H1 (cell line): ENCODE data around the gene AGFG2. TPM values are rescaled to one million over a fixed set of nuclear protein-coding genes. Genes with fewer than 3 reads are reported as not detected.

ENCODE experiments used
- CTCF ChIA-PET: fragments of 300-600 bp; sonication (Branson Sonifier 250); formaldehyde crosslinking; loops from one replicate; lab custom pipeline; 2021; ENCODE audit not compliant: partially characterized antibody; lab: Charles Lee
- POLR2A ChIA-PET: fragments of 300-600 bp; sonication (Branson Sonifier 250); formaldehyde crosslinking; loops from one replicate; lab custom pipeline; 2021; ENCODE audit warnings: inconsistent platforms; ENCODE audit not compliant: partially characterized antibody; lab: Charles Lee
- DNase-seq, 2 experiments: peaks; one replicate each; pipeline versions ENCODE4 v3.0.0 to v3.0.0-alpha.2; 2010 to 2022; ENCODE audit warnings: low spot score in 2 of 2, low read depth in 1 of 2, mixed read lengths in 1 of 2
- FAIRE-seq: peaks from 2 replicates; lab custom pipeline; 2011; peaks lifted over from hg19 to GRCh38; lab: Jason Lieb, UNC
- H2AFZ ChIP-seq: 2 replicates; pipeline ENCODE4 v1.8.1; 2012; ENCODE audit warnings: low read length, inconsistent platforms
- H2AK5ac ChIP-seq: 2 replicates; pipeline ENCODE4 v1.6.1; 2013; ENCODE audit warnings: low read depth, low read length
- H2BK120ac ChIP-seq: replicated peaks from 2 replicates; pipeline ENCODE3; 2013; ENCODE audit warnings: low read depth, low read length, inconsistent platforms
- H2BK12ac ChIP-seq: 2 replicates; pipeline ENCODE4 v1.6.1; 2013; ENCODE audit warnings: low read depth, low read length
- H2BK15ac ChIP-seq: 2 replicates; pipeline ENCODE4 v1.6.1; 2013; ENCODE audit warnings: low read length
- H2BK20ac ChIP-seq: 2 replicates; pipeline ENCODE4 v1.6.1; 2013; ENCODE audit warnings: low read length
- H2BK5ac ChIP-seq: 2 replicates; pipeline ENCODE4 v1.6.1; 2013; ENCODE audit warnings: low read depth, low read length
- H3K14ac ChIP-seq: 2 replicates; pipeline ENCODE4 v1.6.1; 2013; ENCODE audit warnings: inconsistent platforms; ENCODE audit not compliant: insufficient read length
- H3K18ac ChIP-seq: 2 replicates; pipeline ENCODE4 v1.6.1; 2013; ENCODE audit warnings: low read length; ENCODE audit errors: extremely low read depth
- H3K23ac ChIP-seq: 2 replicates; pipeline ENCODE4 v1.6.1; 2013; ENCODE audit warnings: inconsistent platforms; ENCODE audit not compliant: insufficient read length
- H3K23me2 ChIP-seq: 2 replicates; pipeline ENCODE4 v1.6.1; 2013; ENCODE audit warnings: low read depth, low read length
- H3K27ac ChIP-seq: 2 replicates; pipeline ENCODE4 v1.6.1; 2011; ENCODE audit warnings: low read depth, low read length, inconsistent platforms
- H3K27me3 ChIP-seq, 4 experiments: replicated peaks in 1 of 4; 1 replicate in 1 of 4; 2 replicates in 3 of 4; pipeline versions ENCODE4 v1.6.1 to v1.8.1; 2011 to 2013; ENCODE audit warnings: low read length in 3 of 4, mild to moderate bottlenecking in 3 of 4, inconsistent platforms in 2 of 4, mixed read lengths in 2 of 4, moderate library complexity in 1 of 4; ENCODE audit not compliant: control insufficient read depth in 3 of 4, insufficient read depth in 3 of 4; ENCODE audit errors: extremely low read depth in 1 of 4
- H3K36me3 ChIP-seq, 4 experiments: 2 replicates each; pipeline versions ENCODE4 v1.6.1 to v1.8.1; 2011 to 2013; ENCODE audit warnings: mild to moderate bottlenecking in 4 of 4, low read length in 3 of 4, moderate library complexity in 2 of 4, control low read depth in 1 of 4, inconsistent platforms in 1 of 4; ENCODE audit not compliant: insufficient read depth in 4 of 4, control insufficient read depth in 2 of 4
- H3K4ac ChIP-seq: replicated peaks from 2 replicates; pipeline ENCODE3; 2013; ENCODE audit warnings: low read length, low read depth, mixed read lengths, inconsistent platforms; ENCODE audit not compliant: insufficient read length
- H3K4me1 ChIP-seq, 4 experiments: replicated peaks in 1 of 4; 1 replicate in 1 of 4; 2 replicates in 3 of 4; pipeline versions ENCODE4 v1.6.1 to v1.8.1; 2011 to 2013; ENCODE audit warnings: low read length in 3 of 4, inconsistent platforms in 2 of 4, mixed read lengths in 1 of 4; ENCODE audit not compliant: insufficient read depth in 4 of 4, control insufficient read depth in 3 of 4
- H3K4me2 ChIP-seq, 2 experiments: 2 replicates each; pipeline versions ENCODE4 v1.6.1 to v1.8.1; 2011 to 2013; ENCODE audit warnings: low read depth in 2 of 2, low read length in 2 of 2, control low read depth in 1 of 2, inconsistent platforms in 1 of 2, mild to moderate bottlenecking in 1 of 2; ENCODE audit not compliant: insufficient read depth in 1 of 2
- H3K4me3 ChIP-seq, 4 experiments: fragments of 200-600, 300-600 bp in 1 of 4; sonication (generic), shearing (Covaris generic), sonication (Bioruptor Twin) in 1 of 4; 2 replicates each; pipeline versions ENCODE4 v1.5.1 to v1.8.1; 2011 to 2016; ENCODE audit warnings: low read length in 4 of 4, low read depth in 3 of 4, control low read depth in 2 of 4, inconsistent platforms in 2 of 4, mild to moderate bottlenecking in 2 of 4, mixed read lengths in 1 of 4, moderate library complexity in 1 of 4; ENCODE audit not compliant: insufficient read depth in 2 of 4; ENCODE audit errors: extremely low read depth in 1 of 4
- H3K56ac ChIP-seq: replicated peaks from 2 replicates; pipeline ENCODE3; 2013; ENCODE audit warnings: low read depth, mild to moderate bottlenecking, mixed read lengths, low read length, inconsistent platforms; ENCODE audit not compliant: insufficient read length
- H3K79me1 ChIP-seq: 2 replicates; pipeline ENCODE4 v1.6.1; 2013; ENCODE audit warnings: low read depth, low read length, control low read depth
- H3K79me2 ChIP-seq, 2 experiments: 2 replicates each; pipeline versions ENCODE4 v1.6.1 to v1.8.1; 2012 to 2013; ENCODE audit warnings: low read length in 2 of 2, mild to moderate bottlenecking in 2 of 2, inconsistent platforms in 1 of 2; ENCODE audit not compliant: insufficient read depth in 2 of 2, control insufficient read depth in 1 of 2
- H3K9ac ChIP-seq, 4 experiments: replicated peaks in 1 of 4; 1 replicate in 1 of 4; 2 replicates in 3 of 4; pipeline versions ENCODE4 v1.6.1 to v1.8.1; 2011 to 2013; ENCODE audit warnings: low read depth in 3 of 4, low read length in 3 of 4, control low read depth in 2 of 4, mild to moderate bottlenecking in 2 of 4, moderate library complexity in 2 of 4, inconsistent platforms in 1 of 4; ENCODE audit errors: extremely low read depth in 1 of 4
- H3K9me3 ChIP-seq, 2 experiments: 2 replicates each; pipeline versions ENCODE4 v1.6.1 to v1.8.1; 2012 to 2013; ENCODE audit warnings: mild to moderate bottlenecking in 2 of 2, moderate library complexity in 2 of 2, control low read depth in 1 of 2, inconsistent platforms in 1 of 2, low read depth in 1 of 2, low read length in 1 of 2, mixed read lengths in 1 of 2; ENCODE audit not compliant: insufficient read depth in 2 of 2
- H4K20me1 ChIP-seq, 2 experiments: replicated peaks in 1 of 2; 2 replicates each; pipeline versions ENCODE3 to v1.8.1; 2011 to 2013; ENCODE audit warnings: inconsistent platforms in 2 of 2, low read length in 2 of 2, mild to moderate bottlenecking in 1 of 2; ENCODE audit not compliant: insufficient read depth in 2 of 2, control insufficient read depth in 1 of 2
- H4K5ac ChIP-seq: 2 replicates; pipeline ENCODE4 v1.6.1; 2013; ENCODE audit warnings: low read length, low read depth, mixed read lengths, inconsistent platforms; ENCODE audit not compliant: insufficient read length
- H4K8ac ChIP-seq: 2 replicates; pipeline ENCODE4 v1.8.0; 2013; ENCODE audit warnings: mild to moderate bottlenecking, moderate library complexity, low read length, inconsistent platforms; ENCODE audit not compliant: insufficient read depth; ENCODE audit errors: extremely low read depth
- H4K91ac ChIP-seq: replicated peaks from 2 replicates; pipeline ENCODE3; 2013; ENCODE audit warnings: low read length, mixed read lengths, inconsistent platforms; ENCODE audit not compliant: insufficient read length
- ASH2L ChIP-seq: fragments of 200-600, 300-600 bp; sonication (generic); IDR thresholded peaks from one replicate; pipeline ENCODE4 v1.7.1; 2017; ENCODE audit warnings: low read length
- CBX5 ChIP-seq: fragments of 300-800, 300-1000 bp; sonication (generic); IDR thresholded peaks from 2 replicates; pipeline ENCODE4 v1.7.1; 2016; ENCODE audit warnings: antibody characterized with exemption, low read length, low read depth
- CBX8 ChIP-seq: fragments of 300-800, 300-1000 bp; sonication (generic); IDR thresholded peaks from 2 replicates; pipeline ENCODE4 v1.7.1; 2016; ENCODE audit warnings: low read depth, low read length, borderline replicate concordance
- CEBPB ChIP-seq: IDR thresholded peaks from 2 replicates; pipeline ENCODE4 v1.6.1; 2012; ENCODE audit warnings: low read depth, low read length
- CHD2 ChIP-seq: IDR thresholded peaks from 2 replicates; pipeline ENCODE4 v1.6.1; 2012; ENCODE audit warnings: low read length, improper control_type of control experiment
- EZH2 ChIP-seq: fragments of 200-600 bp; sonication (generic); IDR thresholded peaks from 2 replicates; pipeline ENCODE4 v1.7.1; 2012; ENCODE audit warnings: low read depth, mild to moderate bottlenecking, moderate library complexity, low read length, inconsistent platforms; ENCODE audit not compliant: severe bottlenecking
- KDM1A ChIP-seq: fragments of 200-600, 300-600 bp; sonication (generic); IDR thresholded peaks from 2 replicates; pipeline ENCODE4 v1.7.1; 2016; ENCODE audit warnings: mild to moderate bottlenecking, low read length, borderline replicate concordance
- RNF2 ChIP-seq: fragments of 200-900, 300-1000 bp; sonication (generic); IDR thresholded peaks from 2 replicates; pipeline ENCODE4 v1.7.1; 2016; ENCODE audit warnings: borderline replicate concordance, low read depth, mild to moderate bottlenecking, antibody characterized with exemption, low read length; ENCODE audit not compliant: poor library complexity, severe bottlenecking; ENCODE audit errors: missing control alignments
- SP4 ChIP-seq: IDR thresholded peaks from 2 replicates; pipeline ENCODE4 v1.6.1; 2012; ENCODE audit warnings: low read length, inconsistent platforms
- YY1 ChIP-seq: IDR thresholded peaks from 2 replicates; pipeline ENCODE4 v1.6.1; 2011; ENCODE audit warnings: low read depth, mild to moderate bottlenecking, low read length
- ZNF274 ChIP-seq: IDR thresholded peaks from 2 replicates; pipeline ENCODE4 v1.7.0; 2012; ENCODE audit warnings: low read length, borderline replicate concordance; ENCODE audit errors: extremely low read depth
- WGBS, 2 experiments: shearing (Covaris generic) in 1 of 2; methylation state at CpG; one replicate each; pipeline versions ENCODE4 v1.1.6 to v1.1.7; 2013 to 2015; ENCODE audit warnings: low lambda C conversion rate in 2 of 2, mixed read lengths in 2 of 2, inconsistent platforms in 1 of 2, low coverage in 1 of 2, missing lambda C conversion rate in 1 of 2; ENCODE audit not compliant: insufficient replicate concordance in 2 of 2, insufficient coverage in 1 of 2, insufficient read length in 1 of 2; ENCODE audit errors: extremely low coverage in 1 of 2, missing lambda C conversion rate in 1 of 2; 5-methylcytosine and 5-hydroxymethylcytosine counted together
- polyA plus RNA-seq, 7 experiments: library from polyadenylated mRNA; depleted of rRNA in 3 of 7; stranded (reverse) in 5 of 7; unstranded in 2 of 7; fragments of >200 nt in 5 of 7; fragments of 200-250 nt in 2 of 7; gene quantifications; 1 replicate in 5 of 7; 2 replicates in 1 of 7; 4 replicates in 1 of 7; pipeline versions ENCODE4 v1.2.1 to v1.2.3, GENCODE V29; 2011 to 2013; ENCODE audit warnings: missing spikeins in 2 of 7, mixed read lengths in 2 of 7
- total RNA-seq: library from RNA; stranded (reverse); fragmentation: NEBNext Ultra II Directional; extraction: Animal tissue kit (Norgen Biotek cat#: 25700); gene quantifications from 2 replicates; pipeline ENCODE4 v1.2.1, GENCODE V29; 2021
- TF ChIP-seq, protein P1 (sequence below), 3 experiments: IDR thresholded peaks; 1 replicate in 2 of 3; 2 replicates in 1 of 3; pipeline versions ENCODE4 v1.5.1 to v1.6.1; 2011; ENCODE audit warnings: low read length in 3 of 3, mild to moderate bottlenecking in 3 of 3, inconsistent platforms in 2 of 3, low read depth in 1 of 3, moderate library complexity in 1 of 3; ENCODE audit not compliant: insufficient read depth in 1 of 3; ENCODE audit errors: control extremely low read depth in 1 of 3

Gene AGFG2
- total and polyA plus RNA-seq, 2 of the 8 experiments (the other 6 are each of a cell fraction or from before 2014, with no cell fraction given): 7.6 to 11.2 TPM

DNA sequence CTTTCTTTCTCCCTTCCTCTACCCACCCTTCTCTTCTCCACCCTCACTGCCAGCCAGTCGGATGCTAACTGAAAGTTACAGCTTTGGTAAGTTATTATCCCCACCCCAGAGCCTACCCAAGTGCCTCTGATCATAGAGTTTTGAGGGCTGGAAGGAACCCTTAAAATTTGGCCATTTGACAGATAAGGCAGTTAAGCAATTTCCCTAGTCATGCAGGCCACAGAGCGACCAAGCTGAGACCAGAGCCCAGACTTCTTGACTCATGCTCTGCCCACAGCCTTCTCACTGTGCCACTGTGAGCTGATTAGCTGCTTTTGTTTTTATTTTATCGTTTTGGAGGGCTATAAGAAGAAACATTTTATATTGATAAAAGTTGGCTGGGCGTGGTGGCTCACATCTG, 17.5 kb downstream of the AGFG2 start:
- Histone ChIP-seq H3K23ac (no peak overlapping the region), H3K56ac (no peak overlapping the region), H3K4ac (no peak overlapping the region), H3K27ac (no peak overlapping the region), H4K20me1 (no peaks in the 10 kb centered on the region), H3K18ac (no peak overlapping the region), H3K36me3 (peaks cover 4 to 15% (median 12%) of the 10 kb centered on the region in 4 experiments; a peak in 5 of 8 replicates), H2BK20ac (no peak overlapping the region), H2BK120ac (no peak overlapping the region), H3K23me2 (no peaks in the 10 kb centered on the region), H4K5ac (no peak overlapping the region), H3K79me1 (no peaks in the 10 kb centered on the region), H3K4me3 (no peak overlapping the region), H3K9me3 (no peaks in the 10 kb centered on the region), H2AFZ (no peak overlapping the region), H3K4me2 (no peak overlapping the region), H3K27me3 (no peaks in the 10 kb centered on the region), H2AK5ac (no peak overlapping the region), H2BK5ac (no peak overlapping the region), H2BK12ac (no peak overlapping the region), H4K91ac (no peak overlapping the region), H3K14ac (no peak overlapping the region), H3K9ac (no peak overlapping the region), H3K79me2 (no peaks in the 10 kb centered on the region), H4K8ac (no peak overlapping the region), H2BK15ac (no peak overlapping the region), H3K4me1 (no peaks in the 10 kb centered on the region)
- no peak for FAIRE-seq
- ChIA-PET CTCF (interaction anchor here (1.3 to 26.5 kb wide), 6 partner anchors 7 to 96 kb away, joined by 3 to 341 read pairs (median 6); partner anchors contain the start of genes NYAP1 and TSC22D4), POLR2A (interaction anchor here (0.7 to 1.8 kb wide), 2 partner anchors 11 to 26 kb away, joined by 3 to 4 read pairs; no protein-coding TSS in a partner anchor)
- WGBS, 2 experiments: 84% methylated on average over 4 of the region's 4 CpGs; no CpG with 5 or more reads in 1 of the 2 experiments
- no peak for DNase-seq
- TF ChIP-seq CBX5 (no peak), CBX8 (no peak), KDM1A (no peak), SP4 (no peak), CHD2 (no peak), EZH2 (no peak), ZNF274 (no peak), ASH2L (no peak), YY1 (no peak), CEBPB (no peak), RNF2 (no peak)
- TF ChIP-seq, protein P1, sequence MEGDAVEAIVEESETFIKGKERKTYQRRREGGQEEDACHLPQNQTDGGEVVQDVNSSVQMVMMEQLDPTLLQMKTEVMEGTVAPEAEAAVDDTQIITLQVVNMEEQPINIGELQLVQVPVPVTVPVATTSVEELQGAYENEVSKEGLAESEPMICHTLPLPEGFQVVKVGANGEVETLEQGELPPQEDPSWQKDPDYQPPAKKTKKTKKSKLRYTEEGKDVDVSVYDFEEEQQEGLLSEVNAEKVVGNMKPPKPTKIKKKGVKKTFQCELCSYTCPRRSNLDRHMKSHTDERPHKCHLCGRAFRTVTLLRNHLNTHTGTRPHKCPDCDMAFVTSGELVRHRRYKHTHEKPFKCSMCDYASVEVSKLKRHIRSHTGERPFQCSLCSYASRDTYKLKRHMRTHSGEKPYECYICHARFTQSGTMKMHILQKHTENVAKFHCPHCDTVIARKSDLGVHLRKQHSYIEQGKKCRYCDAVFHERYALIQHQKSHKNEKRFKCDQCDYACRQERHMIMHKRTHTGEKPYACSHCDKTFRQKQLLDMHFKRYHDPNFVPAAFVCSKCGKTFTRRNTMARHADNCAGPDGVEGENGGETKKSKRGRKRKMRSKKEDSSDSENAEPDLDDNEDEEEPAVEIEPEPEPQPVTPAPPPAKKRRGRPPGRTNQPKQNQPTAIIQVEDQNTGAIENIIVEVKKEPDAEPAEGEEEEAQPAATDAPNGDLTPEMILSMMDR (IDR thresholded peaks at IDR 0.05; ENCODE audit: control extremely low read depth in 1 of 3, insufficient read depth in 1 of 3, low read depth in 1 of 3, low read length in 3 of 3): no peak
